ENCODE data around the gene SPATA31C2.
A peak's percentile ranks its signal among the peaks of the same experiment; 100 is the strongest.

SPATA31C2 gene

GRCh38 chr9:88110026-88110425, 28.2 kb downstream of the SPATA31C2 start:
- no CpG with 5 or more reads among the region's 3 CpGs for WGBS (ENCODE audit: insufficient coverage)
- no peaks in the 10 kb centered on the region for H3K9me3 ChIP-seq (ENCODE audit: control extremely low read depth in 1 of 5, control insufficient read depth in 4 of 5, insufficient read depth in 2 of 5, low read depth in 1 of 5, low read length in 4 of 5)
- no peak for DNase-seq
- no peaks in the 10 kb centered on the region for H3K36me3 ChIP-seq (ENCODE audit: control insufficient read depth in 4 of 4, insufficient read depth in 4 of 4, low read length in 3 of 4)
- ChIA-PET POLR2A (no interaction called here), CTCF (no interaction called here)
- no peak overlapping the region for H3K27ac ChIP-seq (ENCODE audit: insufficient read depth in 1 of 2, low read depth in 1 of 2, low read length in 2 of 2, poor library complexity in 1 of 2, severe bottlenecking in 2 of 2)
- H3K4me1 ChIP-seq (ENCODE audit: control extremely low read depth in 1 of 4, control insufficient read depth in 4 of 4, insufficient read depth in 4 of 4, low read length in 3 of 4) = no peaks in the 10 kb centered on the region
- peaks cover 0 to 9% (median 7%) of the 10 kb centered on the region in 5 experiments for H3K27me3 ChIP-seq (replicated peaks in 2 of 5; ENCODE audit: control insufficient read depth in 4 of 5, insufficient read depth in 5 of 5, low read length in 4 of 5)
- H3K4me3 ChIP-seq (ENCODE audit: control insufficient read depth in 1 of 7, extremely low read depth in 1 of 7, insufficient read depth in 4 of 7, low read depth in 2 of 7, low read length in 6 of 7) = no peak overlapping the region

- no peaks in the 10 kb centered on the region for H3K4me1 ChIP-seq (ENCODE audit: control extremely low read depth in 1 of 4, control insufficient read depth in 4 of 4, insufficient read depth in 4 of 4, low read length in 3 of 4)
- H3K27ac ChIP-seq (ENCODE audit: insufficient read depth in 1 of 2, low read depth in 1 of 2, low read length in 2 of 2, poor library complexity in 1 of 2, severe bottlenecking in 2 of 2) = no peak overlapping the region
- DNase-seq = no peak
- WGBS (ENCODE audit: insufficient coverage) = 97% methylated on average over 4 of the region's 4 CpGs
- CTCF ChIA-PET = interaction anchor here (1.2 kb wide), 1 partner anchor 32 kb away, joined by 3 read pairs; no protein-coding TSS in a partner anchor
- peaks cover 0 to 10% (median 8%) of the 10 kb centered on the region in 5 experiments for H3K27me3 ChIP-seq (replicated peaks in 2 of 5; ENCODE audit: control insufficient read depth in 4 of 5, insufficient read depth in 5 of 5, low read length in 4 of 5)
- H3K36me3 ChIP-seq (ENCODE audit: control insufficient read depth in 4 of 4, insufficient read depth in 4 of 4, low read length in 3 of 4) = no peaks in the 10 kb centered on the region
- POLR2A ChIA-PET = no interaction called here
- H3K9me3 ChIP-seq (ENCODE audit: control extremely low read depth in 1 of 5, control insufficient read depth in 4 of 5, insufficient read depth in 2 of 5, low read depth in 1 of 5, low read length in 4 of 5) = no peaks in the 10 kb centered on the region
- H3K4me3 ChIP-seq (ENCODE audit: control insufficient read depth in 1 of 7, extremely low read depth in 1 of 7, insufficient read depth in 4 of 7, low read depth in 2 of 7, low read length in 6 of 7) = no peak overlapping the region
These were observed 29.5 kb downstream of the SPATA31C2 start for GRCh38 chr9:88108779-88109178.

GRCh38 chr9:88106492-88106891, 31.8 kb downstream of the SPATA31C2 start:
- ChIA-PET POLR2A (no interaction called here), CTCF (interaction anchor here (0.8 kb wide), 1 partner anchor 273 kb away, joined by 3 read pairs; no protein-coding TSS in a partner anchor)
- peak; percentile 34 to 56 (median 51) for DNase-seq
- H3K9me3 ChIP-seq (ENCODE audit: control extremely low read depth in 1 of 5, control insufficient read depth in 4 of 5, insufficient read depth in 2 of 5, low read depth in 1 of 5, low read length in 4 of 5) = no peaks in the 10 kb centered on the region
- H3K4me1 ChIP-seq (ENCODE audit: control extremely low read depth in 1 of 4, control insufficient read depth in 4 of 4, insufficient read depth in 4 of 4, low read length in 3 of 4) = no peaks in the 10 kb centered on the region
- H3K36me3 ChIP-seq (ENCODE audit: control insufficient read depth in 4 of 4, insufficient read depth in 4 of 4, low read length in 3 of 4) = no peaks in the 10 kb centered on the region
- peaks cover 0 to 10% (median 8%) of the 10 kb centered on the region in 5 experiments for H3K27me3 ChIP-seq (replicated peaks in 2 of 5; ENCODE audit: control insufficient read depth in 4 of 5, insufficient read depth in 5 of 5, low read length in 4 of 5)
- H3K4me3 ChIP-seq (ENCODE audit: control insufficient read depth in 1 of 7, extremely low read depth in 1 of 7, insufficient read depth in 4 of 7, low read depth in 2 of 7, low read length in 6 of 7) = no peak overlapping the region
- WGBS (ENCODE audit: insufficient coverage) = 0% methylated on average over 1 of the region's 4 CpGs
- H3K27ac ChIP-seq (ENCODE audit: insufficient read depth in 1 of 2, low read depth in 1 of 2, low read length in 2 of 2, poor library complexity in 1 of 2, severe bottlenecking in 2 of 2) = no peak overlapping the region

- peak in 1 of 3 donors; percentile 15 for DNase-seq
- Histone ChIP-seq H3K4me1 (ENCODE audit: control extremely low read depth in 1 of 4, control insufficient read depth in 4 of 4, insufficient read depth in 4 of 4, low read length in 3 of 4) (no peaks in the 10 kb centered on the region), H3K36me3 (ENCODE audit: control insufficient read depth in 4 of 4, insufficient read depth in 4 of 4, low read length in 3 of 4) (no peaks in the 10 kb centered on the region), H3K9me3 (ENCODE audit: control extremely low read depth in 1 of 5, control insufficient read depth in 4 of 5, insufficient read depth in 2 of 5, low read depth in 1 of 5, low read length in 4 of 5) (peaks cover 0 to 1% (median 0%) of the 10 kb centered on the region in 5 experiments), H3K4me3 (ENCODE audit: control insufficient read depth in 1 of 7, extremely low read depth in 1 of 7, insufficient read depth in 4 of 7, low read depth in 2 of 7, low read length in 6 of 7) (no peak overlapping the region), H3K27ac (ENCODE audit: insufficient read depth in 1 of 2, low read depth in 1 of 2, low read length in 2 of 2, poor library complexity in 1 of 2, severe bottlenecking in 2 of 2) (no peak overlapping the region), H3K27me3 (replicated peaks in 2 of 5; ENCODE audit: control insufficient read depth in 4 of 5, insufficient read depth in 5 of 5, low read length in 4 of 5) (peaks cover 0 to 2% (median 0%) of the 10 kb centered on the region in 5 experiments)
- WGBS (ENCODE audit: insufficient coverage) = 93% methylated on average over 8 of the region's 10 CpGs
- ChIA-PET POLR2A (no interaction called here), CTCF (interaction anchor here (0.6 kb wide), 1 partner anchor 1173 kb away, joined by 4 read pairs; no protein-coding TSS in a partner anchor)
These were observed 45.4 kb downstream of the SPATA31C2 start for GRCh38 chr9:88092797-88093331.

- H3K27ac ChIP-seq (ENCODE audit: insufficient read depth in 1 of 2, low read depth in 1 of 2, low read length in 2 of 2, poor library complexity in 1 of 2, severe bottlenecking in 2 of 2) = no peak overlapping the region
- 95% methylated on average over 4 of the region's 4 CpGs for WGBS (ENCODE audit: insufficient coverage)
- DNase-seq = no peak
- H3K9me3 ChIP-seq (ENCODE audit: control extremely low read depth in 1 of 5, control insufficient read depth in 4 of 5, insufficient read depth in 2 of 5, low read depth in 1 of 5, low read length in 4 of 5) = peaks cover 0 to 1% (median 0%) of the 10 kb centered on the region in 5 experiments
- H3K27me3 ChIP-seq (replicated peaks in 2 of 5; ENCODE audit: control insufficient read depth in 4 of 5, insufficient read depth in 5 of 5, low read length in 4 of 5) = peaks cover 0 to 3% (median 0%) of the 10 kb centered on the region in 5 experiments
- no peaks in the 10 kb centered on the region for H3K4me1 ChIP-seq (ENCODE audit: control extremely low read depth in 1 of 4, control insufficient read depth in 4 of 4, insufficient read depth in 4 of 4, low read length in 3 of 4)
- H3K4me3 ChIP-seq (ENCODE audit: control insufficient read depth in 1 of 7, extremely low read depth in 1 of 7, insufficient read depth in 4 of 7, low read depth in 2 of 7, low read length in 6 of 7) = no peak overlapping the region
- H3K36me3 ChIP-seq (ENCODE audit: control insufficient read depth in 4 of 4, insufficient read depth in 4 of 4, low read length in 3 of 4) = no peaks in the 10 kb centered on the region
- ChIA-PET POLR2A (no interaction called here), CTCF (no interaction called here)
These were observed 48.1 kb downstream of the SPATA31C2 start for GRCh38 chr9:88090151-88090581.

- no peak for DNase-seq
- H3K27me3 ChIP-seq (replicated peaks in 2 of 5; ENCODE audit: control insufficient read depth in 4 of 5, insufficient read depth in 5 of 5, low read length in 4 of 5) = peaks cover 0 to 3% (median 0%) of the 10 kb centered on the region in 5 experiments
- no peak overlapping the region for H3K27ac ChIP-seq (ENCODE audit: insufficient read depth in 1 of 2, low read depth in 1 of 2, low read length in 2 of 2, poor library complexity in 1 of 2, severe bottlenecking in 2 of 2)
- ChIA-PET POLR2A (no interaction called here), CTCF (interaction anchor here (0.7 to 1.7 kb wide), 2 partner anchors 12 to 556 kb away, joined by 3 to 4 read pairs; no protein-coding TSS in a partner anchor)
- 100% methylated on average over 3 of the region's 6 CpGs for WGBS (ENCODE audit: insufficient coverage)
- H3K4me3 ChIP-seq (ENCODE audit: control insufficient read depth in 1 of 7, extremely low read depth in 1 of 7, insufficient read depth in 4 of 7, low read depth in 2 of 7, low read length in 6 of 7) = no peak overlapping the region
- no peaks in the 10 kb centered on the region for H3K4me1 ChIP-seq (ENCODE audit: control extremely low read depth in 1 of 4, control insufficient read depth in 4 of 4, insufficient read depth in 4 of 4, low read length in 3 of 4)
- H3K9me3 ChIP-seq (ENCODE audit: control extremely low read depth in 1 of 5, control insufficient read depth in 4 of 5, insufficient read depth in 2 of 5, low read depth in 1 of 5, low read length in 4 of 5) = peaks cover 0 to 1% (median 0%) of the 10 kb centered on the region in 5 experiments
- no peaks in the 10 kb centered on the region for H3K36me3 ChIP-seq (ENCODE audit: control insufficient read depth in 4 of 4, insufficient read depth in 4 of 4, low read length in 3 of 4)
These were observed 50.4 kb downstream of the SPATA31C2 start for GRCh38 chr9:88087906-88088305.

- Histone ChIP-seq H3K27me3 (replicated peaks in 2 of 5; ENCODE audit: control insufficient read depth in 4 of 5, insufficient read depth in 5 of 5, low read length in 4 of 5) (peaks cover 0 to 3% (median 0%) of the 10 kb centered on the region in 5 experiments), H3K9me3 (ENCODE audit: control extremely low read depth in 1 of 5, control insufficient read depth in 4 of 5, insufficient read depth in 2 of 5, low read depth in 1 of 5, low read length in 4 of 5) (peaks cover 0 to 1% (median 0%) of the 10 kb centered on the region in 5 experiments), H3K27ac (ENCODE audit: insufficient read depth in 1 of 2, low read depth in 1 of 2, low read length in 2 of 2, poor library complexity in 1 of 2, severe bottlenecking in 2 of 2) (no peak overlapping the region), H3K4me1 (ENCODE audit: control extremely low read depth in 1 of 4, control insufficient read depth in 4 of 4, insufficient read depth in 4 of 4, low read length in 3 of 4) (no peaks in the 10 kb centered on the region), H3K4me3 (ENCODE audit: control insufficient read depth in 1 of 7, extremely low read depth in 1 of 7, insufficient read depth in 4 of 7, low read depth in 2 of 7, low read length in 6 of 7) (no peak overlapping the region), H3K36me3 (ENCODE audit: control insufficient read depth in 4 of 4, insufficient read depth in 4 of 4, low read length in 3 of 4) (no peaks in the 10 kb centered on the region)
- CTCF ChIA-PET = no interaction called here
- POLR2A ChIA-PET = no interaction called here
- WGBS (ENCODE audit: insufficient coverage) = 100% methylated on average over 1 of the region's 5 CpGs
- no peak for DNase-seq
These were observed 52.8 kb downstream of the SPATA31C2 start for GRCh38 chr9:88085476-88085875.
